Right lobe of liver (tissue), 6 donors: ENCODE results near the gene PTPRM. TPM values are rescaled to one million over a fixed set of nuclear protein-coding genes. Genes with fewer than 3 reads are reported as not detected.
A peak's percentile ranks its signal among the peaks of the same experiment; 100 is the strongest.

ENCODE experiments used
- ATAC-seq, 4 donors: fragments of 200-7000 bp; cut with Tn5 transposase; one replicate each; pipeline ENCODE4 v1.9.1; 2020; ENCODE audit warnings: mild to moderate bottlenecking in 4 of 4, moderate library complexity in 4 of 4
- DNase-seq, 3 donors: peaks; one replicate each; pipeline ENCODE4 v3.0.0-alpha.2; 2020
- H3K27ac ChIP-seq, 3 donors: fragments of 200-600 bp; one replicate each; pipeline ENCODE4 v1.8.0; 2022
- H3K27me3 ChIP-seq, 2 donors: fragments of 200-600 bp; one replicate each; pipeline ENCODE4 v1.8.0; 2022
- H3K36me3 ChIP-seq, 4 donors: fragments of 200-600 bp; sonication (generic) in 1 of 4; one replicate each; pipeline versions ENCODE4 v1.5.1 to v1.8.0; 2017 to 2022; ENCODE audit warnings: control low read depth in 1 of 4
- H3K4me1 ChIP-seq, 4 donors: fragments of 200-600 bp; sonication (generic) in 1 of 4; one replicate each; pipeline versions ENCODE4 v1.5.1 to v1.8.0; 2017 to 2022; ENCODE audit warnings: control low read depth in 1 of 4
- H3K4me3 ChIP-seq, 3 donors: fragments of 200-600 bp; one replicate each; pipeline ENCODE4 v1.8.0; 2022
- H3K9me3 ChIP-seq, 4 donors: fragments of 200-600 bp; sonication (generic) in 1 of 4; one replicate each; pipeline versions ENCODE4 v1.5.1 to v1.8.0; 2017 to 2022; ENCODE audit warnings: control low read depth in 1 of 4
- CTCF ChIP-seq, 4 donors: fragments of 200-600 bp in 3 of 4; fragments of 450-650 bp in 1 of 4; IDR thresholded peaks; one replicate each; pipeline versions ENCODE4 v1.5.1 to v1.8.0; 2016 to 2022; ENCODE audit warnings: antibody characterized with exemption in 4 of 4, mild to moderate bottlenecking in 2 of 4
- POLR2A ChIP-seq: fragments of 450-650 bp; IDR thresholded peaks from one replicate; pipeline ENCODE4 v1.6.1; 2017; ENCODE audit warnings: antibody characterized with exemption, mild to moderate bottlenecking
- WGBS: methylation state at CpG from one replicate; pipeline ENCODE4 v1.1.6; 2018; ENCODE audit warnings: low coverage, low lambda C conversion rate; ENCODE audit not compliant: insufficient coverage; ENCODE audit errors: missing lambda C conversion rate; 5-methylcytosine and 5-hydroxymethylcytosine counted together
- intact Hi-C, 2 donors: fragments of 100-400 bp; cut with DNase I; formaldehyde crosslinking; loops; one replicate each; pipeline versions ENCODE4 v1.11.2 to v1.14.1; 2022
- total RNA-seq, 6 experiments: library from RNA; depleted of rRNA in 2 of 6; stranded (reverse); fragments of >200 nt in 2 of 6; fragmentation: NEBNext Ultra II Directional in 3 of 6; extraction: Animal tissue kit (Norgen Biotek cat#: 25700) in 3 of 6; gene quantifications; one replicate each; pipeline versions ENCODE4 v1.1.0 to v1.2.4, GENCODE V29; 2016 to 2023
- donor health status: DM: no; HTN: yes; CAD: no.
- donor health status: DM: no; HTN: no; CAD: no.
- donor health status: DM: no; HTN: no; CAD: no.
- donor health status: DM: no; HTN: yes; CAD: no.
- donor health status: DM: no; HTN: yes; CAD: no.

PTPRM gene
- total RNA-seq, 6 experiments from 2014 or later = 15.1 to 45.7 (median 26.5) TPM

DNA sequence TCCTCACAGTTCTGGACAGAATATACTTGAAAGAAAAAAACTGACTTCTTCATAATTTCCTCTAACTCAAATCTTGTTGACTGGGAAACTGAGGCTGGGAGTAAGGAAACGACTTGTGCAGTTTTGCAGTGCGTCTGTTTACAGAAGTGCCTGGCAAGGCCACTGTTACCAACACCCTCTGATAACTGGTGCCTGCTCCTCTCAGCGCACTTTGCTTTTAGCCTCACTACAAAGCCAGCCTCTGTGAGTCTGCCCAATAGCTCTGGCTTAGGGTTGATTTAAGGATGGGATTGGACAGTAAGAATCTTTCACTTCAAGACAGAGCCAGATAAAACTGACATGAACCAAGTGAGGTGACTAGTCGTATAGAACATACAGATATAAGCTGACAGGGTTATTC, 410.8 kb downstream of the PTPRM start:
- H3K9me3 ChIP-seq = no peaks in the 10 kb centered on the region
- intact Hi-C loops = no loop called here
- H3K27me3 ChIP-seq = no peaks in the 10 kb centered on the region
- DNase-seq = no peak
- TF ChIP-seq CTCF (IDR thresholded peaks at IDR 0.05) (no peak), POLR2A (no peak)
- 62% methylated on average over 4 of the region's 4 CpGs for WGBS
- H3K4me3 ChIP-seq = no peak overlapping the region
- no peak overlapping the region for H3K27ac ChIP-seq
- no peaks in the 10 kb centered on the region for H3K36me3 ChIP-seq
- H3K4me1 ChIP-seq = no peaks in the 10 kb centered on the region
- ATAC-seq = no peak

GRCh38 chr18:7978834-7979233, 411.7 kb downstream of the PTPRM start:
- no peaks in the 10 kb centered on the region for H3K36me3 ChIP-seq
- no peaks in the 10 kb centered on the region for H3K4me1 ChIP-seq
- H3K27me3 ChIP-seq = no peaks in the 10 kb centered on the region
- H3K9me3 ChIP-seq = no peaks in the 10 kb centered on the region
- no peak overlapping the region for H3K4me3 ChIP-seq
- intact Hi-C loops = no loop called here
- WGBS = 92% methylated on average over 4 of the region's 4 CpGs
- DNase-seq = no peak
- no peak for ATAC-seq
- TF ChIP-seq CTCF (IDR thresholded peaks at IDR 0.05) (no peak), POLR2A (no peak)
- H3K27ac ChIP-seq = no peak overlapping the region

- Histone ChIP-seq H3K4me3 (no peak overlapping the region), H3K4me1 (no peaks in the 10 kb centered on the region), H3K27me3 (no peaks in the 10 kb centered on the region), H3K9me3 (no peaks in the 10 kb centered on the region), H3K36me3 (no peaks in the 10 kb centered on the region), H3K27ac (no peak overlapping the region)
- ATAC-seq = no peak
- DNase-seq = no peak
- intact Hi-C loops = no loop called here
- TF ChIP-seq CTCF (IDR thresholded peaks at IDR 0.05) = no peak
- TF ChIP-seq POLR2A = no peak
- WGBS = 100% methylated on average over 6 of the region's 8 CpGs
These were observed 412.6 kb downstream of the PTPRM start for GRCh38 chr18:7979714-7980113.

DNA sequence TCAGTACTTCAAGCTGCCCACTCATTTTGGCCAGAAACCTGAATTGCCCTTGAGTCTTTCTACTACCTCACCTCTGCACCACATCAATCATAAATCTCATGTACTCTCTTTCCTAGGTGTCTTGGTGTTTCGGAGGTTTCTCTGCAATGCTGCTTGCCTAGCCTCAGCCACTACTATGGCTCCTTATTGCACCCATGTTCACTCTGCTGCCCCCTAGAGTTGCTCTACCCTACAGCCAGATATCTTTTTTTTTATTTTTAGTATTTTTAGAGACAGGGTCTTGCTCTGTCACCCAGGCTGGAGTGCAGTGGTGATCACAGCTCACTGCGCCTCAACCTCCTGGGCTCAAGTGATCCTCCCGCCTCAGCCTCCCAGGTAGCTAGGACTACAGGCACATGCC, 413.0 kb downstream of the PTPRM start:
- DNase-seq (no peak), ATAC-seq (peak in 3 of 4 donors; percentile 32 to 47 (median 40))
- no peak for TF ChIP-seq POLR2A
- TF ChIP-seq CTCF (IDR thresholded peaks at IDR 0.05) = peak; percentile 8 to 42 (median 26)
- 79% methylated on average over 3 of the region's 3 CpGs for WGBS
- Histone ChIP-seq H3K27ac (no peak overlapping the region), H3K27me3 (no peaks in the 10 kb centered on the region), H3K36me3 (no peaks in the 10 kb centered on the region), H3K4me1 (no peaks in the 10 kb centered on the region), H3K4me3 (no peak overlapping the region), H3K9me3 (no peaks in the 10 kb centered on the region)
- intact Hi-C loops = no loop called here

DNA sequence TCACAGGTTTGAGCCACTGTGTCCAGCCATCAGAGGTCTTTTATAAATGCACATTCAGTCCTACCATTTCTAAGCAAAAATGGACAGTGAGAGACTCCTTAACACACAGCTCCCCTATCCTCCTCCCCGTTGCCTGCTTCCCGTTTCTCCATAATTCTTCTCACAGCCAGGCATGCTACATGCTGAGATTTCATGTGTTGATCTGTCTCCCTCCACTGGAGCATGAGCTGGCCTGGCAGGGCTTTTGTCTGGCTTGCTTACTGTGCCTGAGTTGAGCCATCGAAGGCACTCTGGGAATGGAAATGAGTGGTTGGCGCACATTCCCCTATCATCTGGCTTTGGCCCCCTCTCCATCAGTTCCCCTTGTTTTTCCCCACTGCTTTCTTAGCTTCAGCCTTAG, 413.5 kb downstream of the PTPRM start:
- no peaks in the 10 kb centered on the region for H3K9me3 ChIP-seq
- intact Hi-C loops = no loop called here
- ATAC-seq (no peak), DNase-seq (no peak)
- no peaks in the 10 kb centered on the region for H3K27me3 ChIP-seq
- H3K36me3 ChIP-seq = no peaks in the 10 kb centered on the region
- H3K4me3 ChIP-seq = no peak overlapping the region
- H3K4me1 ChIP-seq = no peaks in the 10 kb centered on the region
- 88% methylated on average over 2 of the region's 4 CpGs for WGBS
- no peak overlapping the region for H3K27ac ChIP-seq
- TF ChIP-seq POLR2A = no peak
- no peak for TF ChIP-seq CTCF (IDR thresholded peaks at IDR 0.05)
